PC-9 (cell line): ENCODE measurements around the gene NTM.

ENCODE experiments used
- CTCF ChIP-seq: fragments of 200-600 bp; sonication (generic); conservative IDR thresholded peaks from 2 replicates; pipeline ENCODE4 v1.6.1; 2017; ENCODE audit warnings: mixed run types, antibody characterized with exemption, mild to moderate bottlenecking, moderate library complexity
- EZH2 ChIP-seq: fragments of 200-600 bp; sonication (generic); IDR thresholded peaks from 2 replicates; pipeline ENCODE4 v1.8.0; 2017; ENCODE audit warnings: antibody characterized with exemption, low read depth

GRCh38 chr11:131662993-131663392 lies 292.6 kb downstream of the NTM start:
- TF ChIP-seq CTCF (no peak), EZH2 (no peak)
